ENCODE measurements around the gene LCN9.

DNA sequence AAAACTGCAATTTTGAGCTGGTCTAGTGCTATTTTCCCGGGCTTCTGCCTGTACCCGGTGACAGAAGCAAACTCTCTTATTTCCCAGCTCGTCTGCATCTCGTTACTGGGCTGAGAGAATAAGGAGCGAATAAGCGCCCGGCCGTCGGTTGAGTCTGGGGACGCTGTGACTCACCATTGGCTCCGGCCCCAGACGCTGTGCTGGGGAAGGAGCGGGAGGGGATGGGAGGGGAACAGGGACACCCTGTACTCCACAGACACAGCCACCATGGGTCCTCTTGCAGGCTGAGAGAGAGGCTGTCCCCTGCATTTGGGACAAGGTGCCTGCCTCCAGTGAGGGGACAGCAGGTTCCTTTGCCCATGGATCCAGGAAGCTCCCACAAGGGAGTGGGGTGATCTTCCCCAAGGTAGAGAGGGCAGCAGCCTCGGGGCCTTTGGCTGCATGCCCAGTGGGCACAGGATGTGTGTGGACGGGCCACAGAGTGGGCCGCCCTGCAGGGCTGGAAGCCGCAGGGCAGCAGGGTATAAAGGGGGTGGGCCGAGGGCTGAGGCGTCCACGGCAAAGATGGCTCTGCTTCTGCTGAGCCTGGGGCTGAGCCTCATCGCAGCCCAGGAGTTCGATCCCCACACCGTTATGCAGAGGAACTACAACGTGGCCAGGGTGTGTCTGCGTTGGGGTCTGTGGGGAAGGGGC, at the start of gene LCN9:
- TF ChIP-seq, protein P1, sequence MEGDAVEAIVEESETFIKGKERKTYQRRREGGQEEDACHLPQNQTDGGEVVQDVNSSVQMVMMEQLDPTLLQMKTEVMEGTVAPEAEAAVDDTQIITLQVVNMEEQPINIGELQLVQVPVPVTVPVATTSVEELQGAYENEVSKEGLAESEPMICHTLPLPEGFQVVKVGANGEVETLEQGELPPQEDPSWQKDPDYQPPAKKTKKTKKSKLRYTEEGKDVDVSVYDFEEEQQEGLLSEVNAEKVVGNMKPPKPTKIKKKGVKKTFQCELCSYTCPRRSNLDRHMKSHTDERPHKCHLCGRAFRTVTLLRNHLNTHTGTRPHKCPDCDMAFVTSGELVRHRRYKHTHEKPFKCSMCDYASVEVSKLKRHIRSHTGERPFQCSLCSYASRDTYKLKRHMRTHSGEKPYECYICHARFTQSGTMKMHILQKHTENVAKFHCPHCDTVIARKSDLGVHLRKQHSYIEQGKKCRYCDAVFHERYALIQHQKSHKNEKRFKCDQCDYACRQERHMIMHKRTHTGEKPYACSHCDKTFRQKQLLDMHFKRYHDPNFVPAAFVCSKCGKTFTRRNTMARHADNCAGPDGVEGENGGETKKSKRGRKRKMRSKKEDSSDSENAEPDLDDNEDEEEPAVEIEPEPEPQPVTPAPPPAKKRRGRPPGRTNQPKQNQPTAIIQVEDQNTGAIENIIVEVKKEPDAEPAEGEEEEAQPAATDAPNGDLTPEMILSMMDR (IDR thresholded peaks at IDR 0.05; ENCODE audit: insufficient read depth, low read depth, low read length) = no peak
- no peak for TF ChIP-seq EZH2 (IDR thresholded peaks at IDR 0.05; ENCODE audit: insufficient read depth, low read length)
